Choroid plexus epithelial cell (primary cell): ENCODE measurements around the gene MAST1.

Experiments used
- DNase-seq: peaks from one replicate; pipeline ENCODE4 v3.0.0-alpha.2; 2010; ENCODE audit warnings: low read depth
- H3K4me3 ChIP-seq: 2 replicates; pipeline ENCODE4 v1.5.1; 2011; ENCODE audit warnings: low read depth, mild to moderate bottlenecking, control low read depth, low read length, moderate library complexity
- CTCF ChIP-seq: conservative IDR thresholded peaks from 2 replicates; pipeline ENCODE4 v1.5.1; 2011; ENCODE audit warnings: low read depth, mild to moderate bottlenecking, control low read depth, inconsistent platforms, low read length, moderate library complexity

Gene MAST1

GRCh38 chr19:12828494-12828893 is 9.8 kb upstream of the MAST1 start:
- no peak for DNase-seq
- TF ChIP-seq CTCF = no peak
- H3K4me3 ChIP-seq = no peak overlapping the region

GRCh38 chr19:12833418-12833737 is 4.9 kb upstream of the MAST1 start:
- DNase-seq = no peak
- H3K4me3 ChIP-seq = no peak overlapping the region
- TF ChIP-seq CTCF = no peak

GRCh38 chr19:12833738-12834565 is 4.4 kb upstream of the MAST1 start:
- DNase-seq = no peak
- no peak for TF ChIP-seq CTCF
- peak overlapping the region; percentile 37 for H3K4me3 ChIP-seq

GRCh38 chr19:12834566-12834943 is 3.8 kb upstream of the MAST1 start, which contains the start of gene RTBDN:
Gene RTBDN (minus strand): TSS chr19:12834579. CDS start chr19:12829979, 4,600 bp downstream.
- H3K4me3 ChIP-seq = peak within 1 kb of the TSS; percentile 37
- TF ChIP-seq CTCF = no peak
- no peak for DNase-seq

- no peak overlapping the region for H3K4me3 ChIP-seq
- no peak for DNase-seq
- TF ChIP-seq CTCF = no peak
Measured at GRCh38 chr19:12834976-12835757, 3.1 kb upstream of the MAST1 start.

- no peak for TF ChIP-seq CTCF
- no peak overlapping the region for H3K4me3 ChIP-seq
- no peak for DNase-seq
Measured at GRCh38 chr19:12836529-12836863, 1.8 kb upstream of the MAST1 start.

GRCh38 chr19:12837225-12837624 is 1.1 kb upstream of the MAST1 start:
- TF ChIP-seq CTCF = no peak
- DNase-seq = no peak
- no peak overlapping the region for H3K4me3 ChIP-seq
